Measurements from ENCODE around the gene CDH15.
"Not testable (repeated sequence)": the region's sequence is repeated elsewhere in the genome, so short reads cannot be mapped to it uniquely, and the experiment has no call there.

CDH15 gene

GRCh38 chr16:89232107-89232506 is 60.6 kb downstream of the CDH15 start:
- TF ChIP-seq CTCF (IDR thresholded peaks at IDR 0.05; ENCODE audit: low read depth, low read length) = no peak
- no peak for DNase-seq (ENCODE audit: low read depth in 2 of 2)
- no peak overlapping the region for H3K4me3 ChIP-seq (replicated peaks in 1 of 2; ENCODE audit: low read depth in 2 of 2, low read length in 2 of 2)

GRCh38 chr16:89233678-89234490 is 62.3 kb downstream of the CDH15 start:
- DNase-seq (ENCODE audit: low read depth in 2 of 2) = no peak
- no peak for TF ChIP-seq CTCF (IDR thresholded peaks at IDR 0.05; ENCODE audit: low read depth, low read length)
- no peak overlapping the region for H3K4me3 ChIP-seq (replicated peaks in 1 of 2; ENCODE audit: low read depth in 2 of 2, low read length in 2 of 2)

- TF ChIP-seq CTCF (IDR thresholded peaks at IDR 0.05; ENCODE audit: low read depth, low read length) = no peak
- DNase-seq (ENCODE audit: low read depth in 2 of 2) = no peak
- H3K4me3 ChIP-seq (replicated peaks in 1 of 2; ENCODE audit: low read depth in 2 of 2, low read length in 2 of 2) = no peak overlapping the region
Measured at GRCh38 chr16:89237733-89238132, 66.2 kb downstream of the CDH15 start.

GRCh38 chr16:89241187-89242007 is 69.8 kb downstream of the CDH15 start:
- no peak for TF ChIP-seq CTCF (IDR thresholded peaks at IDR 0.05; ENCODE audit: low read depth, low read length)
- peak overlapping the region; percentile 81 to 92 for H3K4me3 ChIP-seq (replicated peaks in 1 of 2; ENCODE audit: low read depth in 2 of 2, low read length in 2 of 2)
- DNase-seq (ENCODE audit: low read depth in 2 of 2) = peak; percentile 87 to 90

GRCh38 chr16:89242795-89243200 is 71.2 kb downstream of the CDH15 start:
- DNase-seq (ENCODE audit: low read depth in 2 of 2) = no peak
- H3K4me3 ChIP-seq (replicated peaks in 1 of 2; ENCODE audit: low read depth in 2 of 2, low read length in 2 of 2) = no peak overlapping the region
- no peak for TF ChIP-seq CTCF (IDR thresholded peaks at IDR 0.05; ENCODE audit: low read depth, low read length)

- no peak for TF ChIP-seq CTCF (IDR thresholded peaks at IDR 0.05; ENCODE audit: low read depth, low read length)
- no peak overlapping the region for H3K4me3 ChIP-seq (replicated peaks in 1 of 2; ENCODE audit: low read depth in 2 of 2, low read length in 2 of 2)
- no peak for DNase-seq (ENCODE audit: low read depth in 2 of 2)
Measured at GRCh38 chr16:89243664-89244063, 72.1 kb downstream of the CDH15 start.

GRCh38 chr16:89244264-89244663 is 72.7 kb downstream of the CDH15 start:
- not testable (repeated sequence) for DNase-seq (ENCODE audit: low read depth in 2 of 2); H3K4me3 ChIP-seq (replicated peaks in 1 of 2; ENCODE audit: low read depth in 2 of 2, low read length in 2 of 2)
